GM21529 (cell line): ENCODE measurements around the gene LRRC37A2.
"Not testable (repeated sequence)": the region's sequence is repeated elsewhere in the genome, so short reads cannot be mapped to it uniquely, and the experiment has no call there.

Experiments used
- ATAC-seq: cut with Tn5 transposase; IDR thresholded peaks from one replicate; pipeline ENCODE4 v1.9.1; 2021; ENCODE audit not compliant: unreplicated experiment

LRRC37A2 gene

DNA sequence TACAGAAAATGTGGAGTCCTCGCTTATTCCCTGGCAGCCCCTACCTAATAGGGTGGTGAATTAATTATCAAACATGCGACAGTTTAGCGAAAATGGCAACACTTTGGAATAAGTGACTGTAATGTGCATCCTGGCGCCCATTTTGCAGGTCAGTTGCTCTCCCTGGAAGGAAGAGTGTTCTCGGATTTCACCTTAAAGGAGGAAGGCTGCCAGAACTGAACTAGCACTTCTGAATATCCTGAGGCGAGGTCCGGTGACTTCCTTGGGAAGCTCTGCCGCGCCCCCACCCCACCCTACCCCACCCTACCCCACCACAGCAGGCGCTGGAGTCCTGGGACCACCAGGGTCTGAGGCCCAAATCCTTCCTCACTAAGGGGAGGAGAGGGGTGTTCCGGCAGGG lies at the start of gene LRRC37A2:
LRRC37A2 (plus strand) TSS at position 301 of the 400 bp plus-strand sequence. CDS start 245 bp downstream, outside the sequence.
- ATAC-seq: not testable (repeated sequence)

DNA sequence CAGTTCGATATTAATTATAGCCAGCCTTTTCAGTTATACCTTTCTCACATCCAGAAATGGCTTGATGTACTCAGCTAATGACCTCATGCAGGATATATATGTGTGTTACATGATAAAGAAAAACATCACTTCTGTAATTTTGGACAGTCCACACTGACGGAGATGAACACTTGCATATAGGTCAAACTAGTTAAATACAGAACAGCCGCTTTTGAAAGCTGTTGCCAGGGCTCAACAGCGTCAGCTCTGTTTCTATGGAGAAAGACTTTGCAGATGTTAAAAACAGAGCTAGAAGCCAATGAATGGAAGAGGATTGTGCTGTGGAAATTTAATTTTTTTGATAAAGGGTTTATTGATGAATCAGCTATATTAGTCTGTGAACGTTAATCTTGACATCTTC lies 44.6 kb upstream of the LRRC37A2 start:
- ATAC-seq: not testable (repeated sequence)

DNA sequence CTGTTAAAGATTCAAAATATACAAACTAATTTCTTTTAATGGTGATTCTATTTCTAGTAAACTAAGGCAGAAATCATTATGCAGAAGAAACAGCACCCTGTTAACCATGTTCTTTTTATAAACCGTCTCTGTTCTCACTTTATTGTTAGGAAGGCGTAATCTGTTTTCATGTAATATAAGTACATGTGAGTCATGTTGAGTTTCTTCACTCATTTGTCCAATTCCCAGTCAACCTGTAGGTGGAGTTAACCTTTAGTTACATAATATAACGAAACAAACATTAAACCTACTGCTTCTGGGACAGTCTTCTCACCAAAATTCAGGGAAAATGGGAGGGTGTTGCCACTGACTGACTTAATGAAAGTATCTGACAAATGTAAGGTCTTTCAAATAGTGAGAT lies 37.8 kb upstream of the LRRC37A2 start:
- not testable (repeated sequence) for ATAC-seq

DNA sequence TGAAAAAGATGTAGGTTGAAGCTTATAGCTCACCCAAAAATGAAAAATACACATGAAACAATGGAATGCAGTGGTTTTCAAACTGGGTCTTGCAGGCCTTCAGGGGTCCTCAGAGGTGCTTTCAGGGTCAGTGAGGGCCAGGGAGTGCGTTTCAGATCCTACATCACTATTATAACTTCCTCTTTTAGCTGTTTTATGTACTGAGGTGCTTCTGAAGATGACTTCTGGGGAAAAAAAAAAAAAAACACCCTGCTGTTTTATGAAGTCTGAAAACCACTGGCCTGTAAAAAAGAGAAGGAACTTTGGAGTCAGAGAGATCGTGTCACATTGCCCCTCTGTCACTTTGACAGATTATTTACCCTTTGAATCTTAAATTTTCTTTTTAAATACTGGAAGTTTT lies 36.7 kb upstream of the LRRC37A2 start:
- ATAC-seq: not testable (repeated sequence)

DNA sequence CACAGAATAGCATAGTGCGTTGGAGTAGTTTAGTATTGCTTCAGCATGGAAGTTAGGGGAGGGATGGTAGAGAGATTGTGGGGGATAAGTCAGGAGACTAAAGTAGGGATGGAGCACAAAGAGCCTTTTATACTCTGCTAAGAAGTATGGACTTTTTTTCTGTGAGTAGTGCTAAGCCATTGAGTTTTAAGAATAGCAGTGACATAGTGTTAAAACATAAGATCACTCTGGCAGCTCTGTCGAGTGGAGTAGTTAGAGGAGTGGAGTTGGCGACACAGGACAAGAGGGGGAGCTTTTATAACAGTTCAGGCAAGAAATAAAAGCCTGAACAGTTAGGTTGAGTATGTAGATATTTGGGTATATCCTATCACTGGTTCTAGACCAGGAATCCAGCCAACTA lies 33.4 kb upstream of the LRRC37A2 start:
- ATAC-seq: not testable (repeated sequence)

DNA sequence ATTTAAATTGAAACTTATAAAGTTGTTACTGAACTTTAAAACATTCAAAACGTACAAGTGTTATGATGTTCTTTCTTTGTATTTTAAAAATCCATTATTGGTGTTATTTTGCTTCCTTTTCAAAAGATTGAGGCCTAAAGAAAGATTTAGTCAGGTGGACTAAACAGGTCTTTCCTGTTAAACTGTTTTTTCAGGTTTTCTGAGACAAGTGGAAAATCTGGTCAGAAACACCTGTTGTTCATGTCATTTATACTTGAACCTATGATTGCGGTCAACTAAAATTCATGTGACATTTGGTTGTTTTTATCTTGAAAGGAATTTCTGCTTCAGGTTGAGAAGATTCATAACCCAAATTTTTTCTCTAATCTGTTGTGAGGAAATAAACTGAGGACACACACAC lies 31.0 kb upstream of the LRRC37A2 start:
- not testable (repeated sequence) for ATAC-seq

- ATAC-seq: not testable (repeated sequence)
These were observed 20.2 kb upstream of the LRRC37A2 start for GRCh38 chr17:46492021-46492420.

DNA sequence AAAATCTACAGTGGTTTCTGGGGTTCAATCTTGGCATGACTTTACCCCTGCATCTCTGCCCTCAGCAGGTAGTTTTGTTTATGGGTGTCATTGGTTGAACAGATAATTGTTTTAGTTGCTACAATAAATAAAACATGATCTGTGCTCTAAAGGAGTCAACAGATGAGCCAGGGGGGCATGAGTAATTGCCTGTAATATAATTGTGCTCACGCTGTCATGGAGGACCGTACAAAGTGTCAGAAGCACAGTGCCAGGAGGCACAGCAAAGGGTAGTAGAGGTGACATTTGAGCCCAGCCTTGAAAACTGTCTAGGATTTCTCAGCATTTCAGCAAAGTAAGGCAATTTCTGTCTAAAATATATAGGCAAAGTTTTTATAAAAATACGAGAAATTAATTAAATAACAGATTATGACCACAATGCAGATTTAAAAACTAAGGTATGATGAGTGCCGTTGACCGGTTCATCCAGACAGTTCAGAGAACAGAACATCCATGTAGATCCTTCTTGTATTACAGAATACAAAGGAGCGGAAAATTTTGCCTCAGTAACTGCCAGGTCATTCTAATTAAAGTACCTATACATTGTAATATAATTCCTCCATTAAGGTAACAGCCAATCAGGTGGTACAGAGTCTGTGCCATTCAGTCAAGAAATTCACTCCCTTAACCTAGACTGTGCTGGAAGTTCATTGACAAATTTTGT lies 12.7 kb upstream of the LRRC37A2 start:
- ATAC-seq: not testable (repeated sequence)

DNA sequence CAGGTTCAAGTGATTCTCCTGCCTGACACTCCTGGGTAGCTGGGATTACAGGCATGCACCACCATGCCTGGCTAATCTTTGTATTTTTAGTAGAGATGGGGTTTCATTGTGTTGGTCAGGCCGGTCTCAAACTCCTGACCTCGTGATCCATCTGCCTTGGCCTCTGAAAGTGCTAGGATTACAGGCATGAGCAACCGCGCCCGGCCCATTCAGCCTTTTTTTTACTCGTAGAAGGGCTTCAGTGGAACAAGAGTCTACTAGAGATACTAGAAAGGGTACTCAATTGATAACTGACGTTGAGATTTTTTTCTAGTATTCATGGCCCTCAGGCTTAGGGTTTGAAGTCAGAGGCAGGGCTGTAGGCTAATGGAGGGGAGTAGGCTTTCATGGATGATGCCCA lies 6.4 kb upstream of the LRRC37A2 start:
- not testable (repeated sequence) for ATAC-seq

DNA sequence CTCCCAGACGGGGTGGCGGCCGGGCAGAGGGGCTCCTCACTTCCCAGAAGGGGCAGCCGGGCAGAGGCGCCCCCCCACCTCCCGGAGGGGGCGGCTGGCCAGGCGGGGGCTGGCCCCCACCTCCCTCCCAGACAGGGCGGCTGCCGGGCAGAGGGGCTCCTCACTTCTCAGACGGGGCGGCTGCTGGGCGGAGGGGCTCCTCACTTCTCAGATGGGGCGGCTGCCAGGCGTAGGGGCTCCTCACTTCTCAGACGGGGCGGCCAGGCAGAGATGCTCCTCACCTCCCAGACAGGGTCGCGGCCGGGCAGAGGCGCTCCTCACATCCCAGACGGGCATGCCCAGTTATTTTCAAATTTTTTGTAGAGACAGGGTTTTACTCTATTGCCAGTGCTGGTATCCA lies 22.4 kb downstream of the LRRC37A2 start:
- ATAC-seq: not testable (repeated sequence)

- not testable (repeated sequence) for ATAC-seq
These were observed 36.3 kb downstream of the LRRC37A2 start for GRCh38 chr17:46548607-46549006.

GRCh38 chr17:46559155-46559554 lies 46.9 kb downstream of the LRRC37A2 start:
- not testable (repeated sequence) for ATAC-seq

DNA sequence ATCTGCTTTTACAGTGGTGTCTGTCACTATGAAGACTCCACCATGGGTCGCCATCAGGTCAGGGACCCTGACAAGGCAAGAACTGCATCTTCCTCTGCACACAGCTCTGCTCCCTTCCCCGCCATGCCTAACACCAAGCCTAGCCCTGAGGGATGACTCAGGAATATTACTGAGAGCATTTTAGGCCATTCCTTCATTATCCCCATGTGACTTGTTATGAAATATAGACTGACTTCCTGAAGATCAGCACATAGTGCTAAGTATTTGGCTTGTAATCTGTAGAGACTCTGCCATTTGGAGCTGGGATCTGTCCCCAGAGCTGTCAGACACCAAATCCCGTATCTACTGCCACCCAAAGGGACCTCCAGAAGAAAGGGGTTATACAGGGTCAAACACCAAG lies 47.8 kb downstream of the LRRC37A2 start:
- not testable (repeated sequence) for ATAC-seq

DNA sequence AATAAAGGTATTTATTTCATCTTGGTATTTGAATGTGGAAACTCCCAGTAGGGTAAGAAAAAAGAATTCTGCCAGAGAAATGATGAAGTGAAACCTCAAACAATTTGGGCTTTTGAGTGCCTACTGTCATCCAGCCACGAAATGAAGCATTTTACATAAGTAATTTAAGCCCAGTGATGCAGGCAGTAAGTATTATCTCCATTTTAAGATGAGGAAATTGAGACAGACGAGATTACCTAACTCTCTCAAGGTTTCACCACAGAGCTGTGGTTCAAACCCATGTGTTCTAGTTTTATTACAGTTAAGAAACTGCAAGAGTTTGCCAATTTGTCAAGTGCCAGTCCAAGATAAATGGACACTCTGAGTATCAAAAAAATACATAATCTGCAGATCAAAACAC lies 54.0 kb downstream of the LRRC37A2 start:
- not testable (repeated sequence) for ATAC-seq

DNA sequence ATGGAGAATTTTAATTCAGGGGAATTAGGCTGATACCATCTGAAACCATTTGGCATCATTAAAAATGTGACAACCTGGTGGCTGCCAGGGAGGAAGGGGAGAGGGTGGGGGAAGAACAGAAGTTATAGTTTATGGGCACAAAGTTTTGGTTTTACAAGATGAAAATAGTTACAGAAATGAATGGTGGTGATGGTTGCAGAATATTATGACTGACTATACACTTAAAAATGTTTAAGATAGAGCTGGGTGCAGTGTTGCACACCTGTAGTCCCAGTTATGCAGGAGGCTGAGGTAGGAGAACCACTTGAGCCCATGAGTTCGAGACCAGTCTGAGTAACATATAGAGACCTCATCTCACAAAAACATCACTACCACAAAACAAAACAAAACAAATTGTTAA lies 54.7 kb downstream of the LRRC37A2 start:
- not testable (repeated sequence) for ATAC-seq

- ATAC-seq: not testable (repeated sequence)
These were observed 59.5 kb downstream of the LRRC37A2 start for GRCh38 chr17:46571796-46572195.

- ATAC-seq: peak; percentile 98
These were observed 67.1 kb downstream of the LRRC37A2 start, which contains the start of gene ARL17A for GRCh38 chr17:46579083-46580075. TSS of gene ARL17A (minus strand) at chr17:46579691. CDS start at chr17:46576322, 3,369 bp downstream.

GRCh38 chr17:46580082-46580481 lies 67.8 kb downstream of the LRRC37A2 start:
- not testable (repeated sequence) for ATAC-seq

DNA sequence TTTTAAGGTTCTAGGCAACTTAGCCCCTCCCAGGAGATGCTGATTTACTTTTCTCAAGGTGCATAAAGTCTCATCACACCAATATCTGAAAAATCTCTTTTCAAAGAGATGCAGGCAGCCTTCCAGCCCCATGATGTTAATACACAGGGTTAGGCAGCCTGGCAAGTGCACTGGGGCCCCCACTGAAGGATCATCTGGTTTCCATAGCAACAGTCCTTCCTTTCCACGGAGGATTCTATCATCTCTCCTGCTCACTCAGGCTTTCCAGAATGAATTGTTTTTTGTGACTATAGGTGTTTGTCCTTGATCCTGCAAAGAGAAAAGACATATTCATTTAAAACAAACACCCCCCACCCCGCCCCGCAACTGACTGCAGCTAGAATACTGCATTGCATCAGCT lies 73.2 kb downstream of the LRRC37A2 start:
- not testable (repeated sequence) for ATAC-seq

DNA sequence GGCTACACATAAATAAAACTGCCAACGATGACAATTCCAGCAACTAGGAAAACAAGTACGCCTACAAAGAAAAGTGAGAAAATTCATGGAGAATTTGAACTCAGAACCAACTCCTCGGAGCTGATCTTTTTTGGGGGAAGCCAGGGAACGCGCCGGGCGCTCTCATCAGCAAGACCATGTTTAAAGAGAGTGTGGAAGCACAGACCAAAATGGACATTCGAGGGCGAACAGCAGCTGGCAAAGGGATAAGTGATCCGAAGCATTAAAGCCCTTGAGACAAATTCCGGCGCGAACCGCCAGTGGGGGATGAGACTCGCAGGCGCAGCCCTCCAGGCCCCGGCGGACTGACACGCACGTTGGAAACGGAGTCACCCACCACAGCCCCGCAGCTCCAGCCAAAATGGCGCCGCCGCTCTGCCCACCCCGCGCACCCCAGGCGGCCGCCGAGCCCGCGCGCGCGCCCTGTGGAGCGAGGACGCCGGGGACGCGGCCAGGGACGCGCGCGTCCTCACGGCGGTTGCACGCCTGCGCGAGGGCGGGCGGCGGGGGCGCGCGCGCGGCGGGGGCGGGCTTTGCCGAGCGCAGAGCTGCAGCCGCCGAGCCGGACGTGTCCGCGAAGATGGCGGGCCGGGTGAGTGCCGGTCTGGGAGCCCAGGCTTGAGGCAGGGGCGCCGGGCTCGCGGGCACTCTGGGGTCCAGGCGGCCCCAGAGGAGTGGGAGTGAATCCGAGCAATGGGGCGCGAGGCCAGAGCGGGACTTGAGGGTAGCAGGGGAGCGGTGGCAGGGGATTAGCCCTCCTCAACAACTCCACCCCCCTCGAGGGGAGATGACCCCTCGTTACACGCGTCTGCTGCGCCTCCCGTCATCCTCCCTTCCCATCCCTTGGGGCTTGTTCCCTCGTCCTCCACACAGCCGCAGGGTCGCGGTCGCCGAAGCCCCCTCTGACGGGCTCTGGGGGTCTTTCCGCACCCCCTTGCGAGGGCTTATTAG lies 78.2 kb downstream of the LRRC37A2 start, which contains the start of gene NSF:
NSF (plus strand) TSS at position 513 of the 990 bp plus-strand sequence; CDS start at position 620, 107 bp downstream.
- ATAC-seq: peak; percentile 73
